DOHH2 (cell line): ENCODE measurements around the gene ERGIC2.

Experiments used
- H3F3A ChIP-seq: fragments of 200-600 bp; sonication (generic), shearing (Covaris generic); 2 replicates; pipeline ENCODE4 v1.6.0; 2016; ENCODE audit warnings: antibody characterized with exemption, mild to moderate bottlenecking; ENCODE audit not compliant: control insufficient read depth, insufficient read depth
- H3K27ac ChIP-seq: fragments of 200-600 bp; sonication (generic); 2 replicates; pipeline ENCODE4 v1.5.1; 2014; ENCODE audit warnings: low read depth, mild to moderate bottlenecking, low read length, moderate library complexity
- H3K27me3 ChIP-seq: fragments of 200-600 bp; sonication (generic); 2 replicates; pipeline ENCODE4 v1.6.1; 2014; ENCODE audit warnings: mild to moderate bottlenecking, low read length, mixed read lengths; ENCODE audit not compliant: control insufficient read depth
- H3K36me3 ChIP-seq: fragments of 200-600 bp; sonication (generic); 2 replicates; pipeline ENCODE4 v1.6.1; 2014; ENCODE audit warnings: mild to moderate bottlenecking, low read length, moderate library complexity, mixed read lengths; ENCODE audit not compliant: control insufficient read depth
- H3K4me1 ChIP-seq: fragments of 200-600 bp; sonication (generic); 2 replicates; pipeline ENCODE4 v1.6.1; 2014; ENCODE audit warnings: mild to moderate bottlenecking, low read length, mixed read lengths; ENCODE audit not compliant: control insufficient read depth
- H3K4me2 ChIP-seq: fragments of 200-600 bp; sonication (generic); 2 replicates; pipeline ENCODE4 v1.6.0; 2014; ENCODE audit warnings: mild to moderate bottlenecking, low read length, moderate library complexity
- H3K4me3 ChIP-seq: fragments of 200-600 bp; sonication (generic); 2 replicates; pipeline ENCODE4 v1.5.1; 2014; ENCODE audit warnings: mild to moderate bottlenecking, low read length, mixed read lengths
- H3K79me2 ChIP-seq: fragments of 200-600 bp; sonication (generic); 2 replicates; pipeline ENCODE4 v1.6.1; 2014; ENCODE audit warnings: mild to moderate bottlenecking, low read length, mixed read lengths; ENCODE audit not compliant: control insufficient read depth
- H3K9me2 ChIP-seq: fragments of 200-600 bp; sonication (generic); replicated peaks from 2 replicates; pipeline ENCODE4 v1.6.1; 2014; ENCODE audit warnings: mild to moderate bottlenecking, low read length, mixed read lengths; ENCODE audit not compliant: control insufficient read depth
- H3K9me3 ChIP-seq: fragments of 200-600 bp; sonication (generic); 2 replicates; pipeline ENCODE4 v1.6.1; 2014; ENCODE audit warnings: antibody characterized with exemption, low read length, mixed read lengths; ENCODE audit not compliant: control insufficient read depth, insufficient read depth
- H4K20me1 ChIP-seq: fragments of 200-600 bp; sonication (generic); 2 replicates; pipeline ENCODE4 v1.6.0; 2014; ENCODE audit warnings: low read depth, mild to moderate bottlenecking, antibody characterized with exemption, low read length, moderate library complexity; ENCODE audit not compliant: control insufficient read depth, insufficient read depth
- EZH2phosphoT487 ChIP-seq: fragments of 200-600 bp; sonication (generic); IDR thresholded peaks from 2 replicates; pipeline ENCODE4 v1.6.1; 2017; ENCODE audit warnings: borderline replicate concordance, mild to moderate bottlenecking, antibody characterized with exemption, low read length, moderate library complexity, mixed read lengths
- TF ChIP-seq, protein P1 (sequence below): fragments of 200-600 bp; sonication (generic); IDR thresholded peaks from one replicate; pipeline ENCODE4 v1.5.1; 2014; ENCODE audit warnings: antibody characterized with exemption, mild to moderate bottlenecking, low read depth, low read length; ENCODE audit not compliant: poor library complexity, severe bottlenecking

The ERGIC2 gene

DNA sequence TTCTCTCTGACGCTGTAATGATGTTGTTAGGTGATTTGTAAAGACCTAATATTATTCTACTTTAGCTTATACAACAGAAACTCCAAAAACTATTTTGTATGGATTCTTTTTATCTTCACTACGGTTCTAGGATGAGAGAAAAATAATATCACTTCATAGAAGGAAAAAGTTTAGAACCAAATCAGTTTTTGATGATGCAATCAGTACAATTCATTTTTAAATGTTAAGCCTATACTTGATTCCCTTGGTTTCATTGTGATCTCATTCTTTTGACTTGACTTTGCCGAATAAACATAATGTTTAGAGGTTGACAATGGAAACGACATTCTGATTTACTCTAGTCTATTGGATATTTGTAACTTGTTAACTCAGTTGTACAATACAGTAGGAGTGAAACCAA lies 24.6 kb upstream of the ERGIC2 start:
- H3K4me1 ChIP-seq = no peaks in the 10 kb centered on the region

DNA sequence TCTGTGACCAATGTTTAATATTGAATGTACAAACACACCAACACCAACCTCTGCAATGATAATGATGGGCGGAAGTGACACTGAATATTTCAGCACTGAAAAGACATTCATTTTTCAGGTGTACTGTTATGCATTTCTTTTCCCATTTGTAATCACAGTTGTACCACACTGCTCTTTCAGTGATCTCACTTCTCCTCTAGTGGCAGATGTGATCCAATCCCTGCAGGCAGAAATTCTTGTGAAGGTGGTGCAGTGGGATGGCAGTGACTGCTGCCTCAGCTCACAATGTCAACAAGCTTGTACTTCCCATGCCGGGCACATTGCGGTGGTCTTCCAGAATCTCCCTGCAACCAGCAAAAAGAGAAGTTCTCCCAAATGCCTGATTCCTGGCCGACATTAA lies 23.0 kb upstream of the ERGIC2 start:
- H3K36me3 ChIP-seq = no peaks in the 10 kb centered on the region
- H3K4me1 ChIP-seq = no peaks in the 10 kb centered on the region
- no peak overlapping the region for H3K4me2 ChIP-seq
- H3K9me3 ChIP-seq = no peaks in the 10 kb centered on the region
- H3K9me2 ChIP-seq = no peaks in the 10 kb centered on the region
- H3K4me3 ChIP-seq = no peak overlapping the region
- H3K79me2 ChIP-seq = no peaks in the 10 kb centered on the region
- 0 out of 2 replicates have a peak, but pooled peaks cover 3% of the 10 kb centered on the region for H3K27me3 ChIP-seq
- no peaks in the 10 kb centered on the region for H3F3A ChIP-seq
- H3K27ac ChIP-seq = no peak overlapping the region
- TF ChIP-seq EZH2phosphoT487 = no peak
- TF ChIP-seq, protein P1, sequence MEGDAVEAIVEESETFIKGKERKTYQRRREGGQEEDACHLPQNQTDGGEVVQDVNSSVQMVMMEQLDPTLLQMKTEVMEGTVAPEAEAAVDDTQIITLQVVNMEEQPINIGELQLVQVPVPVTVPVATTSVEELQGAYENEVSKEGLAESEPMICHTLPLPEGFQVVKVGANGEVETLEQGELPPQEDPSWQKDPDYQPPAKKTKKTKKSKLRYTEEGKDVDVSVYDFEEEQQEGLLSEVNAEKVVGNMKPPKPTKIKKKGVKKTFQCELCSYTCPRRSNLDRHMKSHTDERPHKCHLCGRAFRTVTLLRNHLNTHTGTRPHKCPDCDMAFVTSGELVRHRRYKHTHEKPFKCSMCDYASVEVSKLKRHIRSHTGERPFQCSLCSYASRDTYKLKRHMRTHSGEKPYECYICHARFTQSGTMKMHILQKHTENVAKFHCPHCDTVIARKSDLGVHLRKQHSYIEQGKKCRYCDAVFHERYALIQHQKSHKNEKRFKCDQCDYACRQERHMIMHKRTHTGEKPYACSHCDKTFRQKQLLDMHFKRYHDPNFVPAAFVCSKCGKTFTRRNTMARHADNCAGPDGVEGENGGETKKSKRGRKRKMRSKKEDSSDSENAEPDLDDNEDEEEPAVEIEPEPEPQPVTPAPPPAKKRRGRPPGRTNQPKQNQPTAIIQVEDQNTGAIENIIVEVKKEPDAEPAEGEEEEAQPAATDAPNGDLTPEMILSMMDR = no peak
- no peaks in the 10 kb centered on the region for H4K20me1 ChIP-seq

More for the DNA sequence above, 24.6 kb upstream of the ERGIC2 start:
- TF ChIP-seq EZH2phosphoT487 = no peak
- TF ChIP-seq, protein P1 = no peak
- H3K27me3 ChIP-seq = 0 out of 2 replicates have a peak, but pooled peaks cover 3% of the 10 kb centered on the region
- H3F3A ChIP-seq = no peaks in the 10 kb centered on the region
- H3K27ac ChIP-seq = no peak overlapping the region
- H3K79me2 ChIP-seq = no peaks in the 10 kb centered on the region
- no peaks in the 10 kb centered on the region for H3K9me2 ChIP-seq
- no peak overlapping the region for H3K4me2 ChIP-seq
- H3K9me3 ChIP-seq = no peaks in the 10 kb centered on the region
- H3K36me3 ChIP-seq = no peaks in the 10 kb centered on the region
- H3K4me3 ChIP-seq = no peak overlapping the region
- H4K20me1 ChIP-seq = no peaks in the 10 kb centered on the region

DNA sequence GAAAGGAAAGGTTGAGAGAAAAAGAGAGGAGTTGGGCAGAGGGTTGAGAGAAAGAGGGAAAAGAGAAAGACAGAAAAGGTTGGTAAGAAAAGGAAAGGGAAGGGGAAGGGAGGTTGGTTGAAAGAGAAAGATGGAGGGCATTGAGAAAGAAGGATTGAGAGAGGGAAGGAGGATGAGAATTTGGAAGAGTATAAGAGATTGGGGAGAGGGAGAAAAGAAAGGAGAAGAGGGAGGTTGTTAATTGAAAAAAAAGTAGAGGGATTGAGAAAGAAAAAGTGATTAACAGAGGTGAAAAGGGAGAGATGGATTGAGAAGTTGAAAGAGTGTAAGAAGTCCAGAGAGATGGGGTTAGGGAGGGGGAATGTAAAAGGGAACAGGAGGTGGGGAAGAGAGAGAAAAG lies 21.5 kb upstream of the ERGIC2 start:
- Histone ChIP-seq H3K9me2 (no peaks in the 10 kb centered on the region), H3K27me3 (0 out of 2 replicates have a peak, but pooled peaks cover 3% of the 10 kb centered on the region), H3K79me2 (no peaks in the 10 kb centered on the region), H3K27ac (no peak overlapping the region), H3F3A (no peaks in the 10 kb centered on the region), H3K4me1 (no peaks in the 10 kb centered on the region), H3K4me3 (no peak overlapping the region), H3K4me2 (no peak overlapping the region), H3K9me3 (no peaks in the 10 kb centered on the region), H3K36me3 (no peaks in the 10 kb centered on the region), H4K20me1 (no peaks in the 10 kb centered on the region)
- TF ChIP-seq, protein P1 = no peak
- TF ChIP-seq EZH2phosphoT487 = no peak

DNA sequence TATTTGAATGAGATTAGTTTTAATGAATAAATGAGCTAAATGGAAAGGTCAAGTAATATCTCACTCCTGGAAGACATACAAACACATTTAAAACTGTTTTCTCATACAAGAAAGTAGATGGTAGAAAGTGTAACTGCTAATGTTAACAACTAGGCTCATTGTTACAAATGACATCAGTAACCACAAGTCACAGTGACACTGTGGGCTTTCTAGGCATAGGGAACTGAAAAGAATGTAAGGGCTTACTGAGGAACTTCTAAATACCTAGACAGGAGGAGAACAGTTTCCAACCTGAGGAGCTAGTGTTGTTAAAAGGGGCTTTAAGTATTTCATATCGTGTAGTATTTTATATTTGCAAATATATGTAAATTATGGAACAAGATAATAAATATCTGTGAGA lies 17.5 kb upstream of the ERGIC2 start:
- Histone ChIP-seq H3F3A (no peaks in the 10 kb centered on the region), H3K27me3 (peaks cover 6% of the 10 kb centered on the region), H3K9me3 (no peaks in the 10 kb centered on the region), H3K36me3 (no peaks in the 10 kb centered on the region), H3K4me3 (no peak overlapping the region), H3K4me1 (no peaks in the 10 kb centered on the region), H3K9me2 (no peaks in the 10 kb centered on the region), H3K27ac (no peak overlapping the region), H4K20me1 (no peaks in the 10 kb centered on the region), H3K4me2 (no peak overlapping the region), H3K79me2 (no peaks in the 10 kb centered on the region)
- TF ChIP-seq, protein P1 = no peak
- TF ChIP-seq EZH2phosphoT487 = no peak
